HL-60 (cell line): ENCODE results near the gene DENND5A.

Source experiments
- DNase-seq, 2 experiments: peaks; one replicate each; pipeline ENCODE4 v3.0.0-alpha.2; 2010 to 2020; ENCODE audit warnings: low read depth in 1 of 2, low spot score in 1 of 2
- H3K27ac ChIP-seq: fragments of 250-450 bp; sonication (Bioruptor Pico); replicated peaks from 2 replicates; pipeline ENCODE4 v1.5.1; 2020; ENCODE audit warnings: mild to moderate bottlenecking, moderate library complexity
- H3K27me3 ChIP-seq: fragments of 250-450 bp; sonication (Bioruptor Pico); 2 replicates; pipeline ENCODE4 v1.5.1; 2021; ENCODE audit warnings: mild to moderate bottlenecking, moderate library complexity; ENCODE audit not compliant: insufficient read depth, poor library complexity, severe bottlenecking
- H3K4me3 ChIP-seq: replicated peaks from 2 replicates; pipeline ENCODE4 v1.5.1; 2011; ENCODE audit warnings: mild to moderate bottlenecking, control low read depth, low read length; ENCODE audit not compliant: insufficient read depth
- GABPA ChIP-seq: IDR thresholded peaks from 2 replicates; pipeline ENCODE4 v1.6.1; 2012; ENCODE audit warnings: low read depth
- POLR2AphosphoS5 ChIP-seq: IDR thresholded peaks from 2 replicates; pipeline ENCODE4 v1.6.1; 2012; ENCODE audit warnings: low read depth
- SPI1 ChIP-seq: IDR thresholded peaks from 2 replicates; pipeline ENCODE4 v1.6.1; 2012; ENCODE audit warnings: low read depth, mild to moderate bottlenecking, borderline replicate concordance
- TF ChIP-seq, protein P1 (sequence below): IDR thresholded peaks from 2 replicates; pipeline ENCODE4 v1.6.1; 2012; ENCODE audit warnings: low read depth; ENCODE audit not compliant: insufficient replicate concordance
- TF ChIP-seq, protein P2 (sequence below): IDR thresholded peaks from one replicate; pipeline ENCODE4 v1.5.1; 2011; ENCODE audit warnings: low read length, control low read depth, inconsistent platforms; ENCODE audit not compliant: insufficient read depth

DENND5A gene

DNA sequence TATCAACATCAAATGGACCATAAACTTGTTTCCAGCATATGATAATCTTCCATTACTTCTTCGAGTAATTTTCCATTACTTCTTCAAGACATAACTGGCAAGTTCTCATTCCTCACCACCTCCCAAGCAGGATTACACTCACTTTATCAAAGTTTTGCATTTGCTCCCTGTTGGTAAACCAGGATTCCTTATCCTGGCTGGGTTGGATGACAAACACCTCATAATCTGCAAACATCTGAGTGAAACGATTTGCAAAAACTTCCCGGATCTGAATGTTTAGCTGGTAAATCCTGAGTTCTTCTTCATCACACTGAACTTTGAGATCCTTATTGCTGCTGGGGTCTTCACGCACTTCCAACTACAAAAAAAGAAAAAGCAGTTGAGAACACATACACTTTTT, 86.4 kb downstream of the DENND5A start:
- Histone ChIP-seq H3K27ac (no peak overlapping the region), H3K4me3 (no peak overlapping the region), H3K27me3 (no peaks in the 10 kb centered on the region)
- no peak for DNase-seq
- no peak for TF ChIP-seq SPI1
- TF ChIP-seq, protein P1, sequence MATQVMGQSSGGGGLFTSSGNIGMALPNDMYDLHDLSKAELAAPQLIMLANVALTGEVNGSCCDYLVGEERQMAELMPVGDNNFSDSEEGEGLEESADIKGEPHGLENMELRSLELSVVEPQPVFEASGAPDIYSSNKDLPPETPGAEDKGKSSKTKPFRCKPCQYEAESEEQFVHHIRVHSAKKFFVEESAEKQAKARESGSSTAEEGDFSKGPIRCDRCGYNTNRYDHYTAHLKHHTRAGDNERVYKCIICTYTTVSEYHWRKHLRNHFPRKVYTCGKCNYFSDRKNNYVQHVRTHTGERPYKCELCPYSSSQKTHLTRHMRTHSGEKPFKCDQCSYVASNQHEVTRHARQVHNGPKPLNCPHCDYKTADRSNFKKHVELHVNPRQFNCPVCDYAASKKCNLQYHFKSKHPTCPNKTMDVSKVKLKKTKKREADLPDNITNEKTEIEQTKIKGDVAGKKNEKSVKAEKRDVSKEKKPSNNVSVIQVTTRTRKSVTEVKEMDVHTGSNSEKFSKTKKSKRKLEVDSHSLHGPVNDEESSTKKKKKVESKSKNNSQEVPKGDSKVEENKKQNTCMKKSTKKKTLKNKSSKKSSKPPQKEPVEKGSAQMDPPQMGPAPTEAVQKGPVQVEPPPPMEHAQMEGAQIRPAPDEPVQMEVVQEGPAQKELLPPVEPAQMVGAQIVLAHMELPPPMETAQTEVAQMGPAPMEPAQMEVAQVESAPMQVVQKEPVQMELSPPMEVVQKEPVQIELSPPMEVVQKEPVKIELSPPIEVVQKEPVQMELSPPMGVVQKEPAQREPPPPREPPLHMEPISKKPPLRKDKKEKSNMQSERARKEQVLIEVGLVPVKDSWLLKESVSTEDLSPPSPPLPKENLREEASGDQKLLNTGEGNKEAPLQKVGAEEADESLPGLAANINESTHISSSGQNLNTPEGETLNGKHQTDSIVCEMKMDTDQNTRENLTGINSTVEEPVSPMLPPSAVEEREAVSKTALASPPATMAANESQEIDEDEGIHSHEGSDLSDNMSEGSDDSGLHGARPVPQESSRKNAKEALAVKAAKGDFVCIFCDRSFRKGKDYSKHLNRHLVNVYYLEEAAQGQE: no peak
- no peak for TF ChIP-seq POLR2AphosphoS5

DNA sequence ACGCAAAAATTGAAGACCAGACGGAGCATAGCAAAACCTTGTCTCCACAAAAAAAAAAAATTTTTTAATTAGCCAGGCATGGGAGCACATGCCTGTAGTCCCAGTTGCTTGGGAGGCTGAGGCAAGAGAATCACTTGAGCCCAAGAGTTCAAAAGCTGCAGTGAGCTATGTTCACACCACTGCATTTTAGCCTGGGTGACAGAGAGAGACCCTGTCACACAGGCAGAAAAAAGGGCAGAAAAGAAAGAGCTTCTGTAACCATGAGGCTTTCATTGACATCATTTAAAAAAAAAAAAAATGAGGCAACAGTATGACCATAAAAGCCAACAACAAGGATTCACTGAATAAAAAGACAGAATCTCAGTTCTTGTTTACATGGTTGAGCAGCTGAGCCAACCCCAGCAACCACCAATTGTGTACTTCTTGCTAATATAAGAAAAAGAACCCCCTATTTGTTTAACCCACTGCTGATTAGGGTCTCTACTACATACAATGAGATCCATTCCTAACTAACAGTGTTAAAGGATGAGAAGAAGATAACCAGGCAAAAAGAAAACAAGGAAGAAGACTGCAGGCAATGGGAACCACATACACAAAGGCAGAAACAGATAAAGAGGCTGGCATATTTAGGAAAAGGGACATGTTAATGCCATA, 87.6 kb downstream of the DENND5A start:
- H3K4me3 ChIP-seq: no peak overlapping the region
- TF ChIP-seq GABPA: no peak
- TF ChIP-seq, protein P1: no peak
- TF ChIP-seq, protein P2, sequence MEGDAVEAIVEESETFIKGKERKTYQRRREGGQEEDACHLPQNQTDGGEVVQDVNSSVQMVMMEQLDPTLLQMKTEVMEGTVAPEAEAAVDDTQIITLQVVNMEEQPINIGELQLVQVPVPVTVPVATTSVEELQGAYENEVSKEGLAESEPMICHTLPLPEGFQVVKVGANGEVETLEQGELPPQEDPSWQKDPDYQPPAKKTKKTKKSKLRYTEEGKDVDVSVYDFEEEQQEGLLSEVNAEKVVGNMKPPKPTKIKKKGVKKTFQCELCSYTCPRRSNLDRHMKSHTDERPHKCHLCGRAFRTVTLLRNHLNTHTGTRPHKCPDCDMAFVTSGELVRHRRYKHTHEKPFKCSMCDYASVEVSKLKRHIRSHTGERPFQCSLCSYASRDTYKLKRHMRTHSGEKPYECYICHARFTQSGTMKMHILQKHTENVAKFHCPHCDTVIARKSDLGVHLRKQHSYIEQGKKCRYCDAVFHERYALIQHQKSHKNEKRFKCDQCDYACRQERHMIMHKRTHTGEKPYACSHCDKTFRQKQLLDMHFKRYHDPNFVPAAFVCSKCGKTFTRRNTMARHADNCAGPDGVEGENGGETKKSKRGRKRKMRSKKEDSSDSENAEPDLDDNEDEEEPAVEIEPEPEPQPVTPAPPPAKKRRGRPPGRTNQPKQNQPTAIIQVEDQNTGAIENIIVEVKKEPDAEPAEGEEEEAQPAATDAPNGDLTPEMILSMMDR: no peak
- TF ChIP-seq POLR2AphosphoS5: no peak
- H3K27me3 ChIP-seq: no peaks in the 10 kb centered on the region
- H3K27ac ChIP-seq: no peak overlapping the region
- DNase-seq: no peak

DNA sequence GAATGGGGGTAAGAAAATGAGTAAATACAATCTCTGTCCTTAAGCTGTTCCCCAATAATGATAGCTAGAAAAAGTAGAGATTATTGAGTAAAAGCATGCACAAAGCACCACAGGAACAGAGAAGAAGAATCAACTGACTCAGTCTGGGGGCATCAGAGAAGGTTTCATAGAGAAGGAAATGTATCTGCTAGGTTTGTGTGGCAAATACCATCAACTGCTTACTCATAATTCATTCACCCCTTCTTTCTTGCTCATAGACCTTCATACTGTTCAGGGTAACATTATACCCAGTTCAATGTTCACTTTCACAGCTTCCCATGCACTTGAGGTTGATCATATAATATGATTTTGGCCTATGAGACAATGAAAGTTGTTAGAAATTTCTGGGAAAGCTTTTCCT, 88.6 kb downstream of the DENND5A start:
- no peak for TF ChIP-seq GABPA
- TF ChIP-seq, protein P2: no peak
- TF ChIP-seq, protein P1: no peak
- TF ChIP-seq POLR2AphosphoS5: no peak
- no peak for TF ChIP-seq SPI1

More for the DNA sequence above, 88.6 kb downstream of the DENND5A start:
- Histone ChIP-seq H3K27me3 (no peaks in the 10 kb centered on the region), H3K27ac (no peak overlapping the region), H3K4me3 (no peak overlapping the region)
- no peak for DNase-seq
